ENCODE measurements around the gene RNF130. TPM values are rescaled to one million over a fixed set of nuclear protein-coding genes. Genes with fewer than 3 reads are reported as not detected.

The RNF130 gene
- total RNA-seq (2021): 56.2 to 61.0 TPM (median 58.5 TPM) in 3 replicates
- percentile 80 among the genes with signal in this experiment for Bru-seq, nascent RNA
- long read RNA-seq, experiment 1, transcript RNF130-201 (8 exons, 1,766 nt): minor isoform, 20 of 297 reads
- long read RNA-seq, experiment 1, transcript RNF130-205 (9 exons, 2,263 nt): major isoform, 213 of 297 reads
- long read RNA-seq, experiment 1, partial matches to known transcripts: 16 of 297 reads
- long read RNA-seq, experiment 1, other reads (novel, unspliced or antisense): 48 of 297 reads
- long read RNA-seq, experiment 2, transcript RNF130-205 (9 exons, 2,263 nt): major isoform, 59 of 115 reads
- long read RNA-seq, experiment 2, transcript RNF130-201 (8 exons, 1,766 nt): minor isoform, 9 of 115 reads
- long read RNA-seq, experiment 2, partial matches to known transcripts: 22 of 115 reads
- long read RNA-seq, experiment 2, other reads (novel, unspliced or antisense): 25 of 115 reads
- long read RNA-seq, experiment 3, partial matches to known transcripts: 0 of 5 reads
- long read RNA-seq, experiment 3, other reads (novel, unspliced or antisense): 1 of 5 reads

- ChIA-PET POLR2A (interaction anchor here (1.0 to 1.5 kb wide), 2 partner anchors 11 to 18 kb away, joined by 4 read pairs; no protein-coding TSS in a partner anchor), CTCF (interaction anchor here (0.6 to 1.4 kb wide), 4 partner anchors 11 to 270 kb away, joined by 3 to 5 read pairs (median 3); no protein-coding TSS in a partner anchor)
- TF ChIP-seq AFF4 (CRISPR knock-in tag; IDR thresholded peaks at IDR 0.05; ENCODE audit: borderline replicate concordance) (0 out of 2 replicates have a peak, but pooled peaks have one; percentile 82), E2F4 (CRISPR knock-in tag; IDR thresholded peaks at IDR 0.05; ENCODE audit: borderline replicate concordance, low read depth) (no peak; the same call in 1 of the 2 replicates), GABPB1 (CRISPR knock-in tag; IDR thresholded peaks at IDR 0.05) (peak; percentile 91), ZBTB43 (CRISPR knock-in tag; IDR thresholded peaks at IDR 0.05) (no peak), ATF2 (CRISPR knock-in tag; IDR thresholded peaks at IDR 0.05; ENCODE audit: borderline replicate concordance, low read depth) (no peak), KAT7 (CRISPR knock-in tag; IDR thresholded peaks at IDR 0.05; ENCODE audit: borderline replicate concordance) (0 out of 2 replicates have a peak, but pooled peaks have one; percentile 0), JUN (CRISPR knock-in tag; IDR thresholded peaks at IDR 0.05) (no peak; the same call in 1 of the 2 replicates), IRF1 (CRISPR knock-in tag; IDR thresholded peaks at IDR 0.05) (peak; percentile 97; the same call in 1 of the 2 replicates), ZMAT4 (CRISPR knock-in tag; IDR thresholded peaks at IDR 0.05) (no peak), ZNF423 (CRISPR knock-in tag; IDR thresholded peaks at IDR 0.05) (peak; percentile 64; the same call in 1 of the 2 replicates), AR (CRISPR knock-in tag; IDR thresholded peaks at IDR 0.05) (no peak), GTF2I (CRISPR knock-in tag; conservative IDR thresholded peaks at IDR 0.05) (no peak), PRDM15 (CRISPR knock-in tag; IDR thresholded peaks at IDR 0.05) (peak; percentile 68), HMGA2 (CRISPR knock-in tag; IDR thresholded peaks at IDR 0.05) (no peak), NFYB (CRISPR knock-in tag; conservative IDR thresholded peaks at IDR 0.05; ENCODE audit: low read depth) (0 out of 2 replicates have a peak, but pooled peaks have one; percentile 29), NR1H2 (CRISPR knock-in tag; IDR thresholded peaks at IDR 0.05) (no peak), OVOL2 (CRISPR knock-in tag; IDR thresholded peaks at IDR 0.05; ENCODE audit: borderline replicate concordance) (no peak), FOXK1 (CRISPR knock-in tag; IDR thresholded peaks at IDR 0.05) (peak; percentile 97)
Observed at GRCh38 chr5:180071531-180072255, at the start of gene RNF130. TSS of gene RNF130 (minus strand) at chr5:180071759. CDS start at chr5:180071702, 57 bp downstream.

More at GRCh38 chr5:180071531-180072255, at the start of gene RNF130:
- peak; percentile 56 for ATAC-seq
- peak; percentile 87 for DNase-seq (ENCODE audit: low spot score)
- peaks cover 13% of the 10 kb centered on the region for H3K36me3 Mint-ChIP-seq
- peaks cover 13% of the 10 kb centered on the region for H3K9me3 Mint-ChIP-seq
- H3K27ac Mint-ChIP-seq: peak within 1 kb of the TSS; percentile 69
- H3K4me3 Mint-ChIP-seq: peak within 1 kb of the TSS; percentile 88
- peaks cover 42% of the 10 kb centered on the region for H3K4me1 Mint-ChIP-seq
- peaks cover 40% of the 10 kb centered on the region for H3K27me3 Mint-ChIP-seq (ENCODE audit: low read depth)
